Activated CD8-positive, alpha-beta T cell treated with anti-CD3 and anti-CD28 coated beads for 36 hours (primary cell): ENCODE results near the gene LYSMD3. TPM values are rescaled to one million over a fixed set of nuclear protein-coding genes. Genes with fewer than 3 reads are reported as not detected.
A peak's percentile ranks its signal among the peaks of the same experiment; 100 is the strongest.

Experiments used
- ATAC-seq: fragments of 200-7000 bp; cut with Tn5 transposase; one replicate; pipeline ENCODE4 v1.10.0; 2021; ENCODE audit warnings: mild to moderate bottlenecking, moderate library complexity
- CTCF ChIA-PET: fragments of 350-600 bp; sonication (Branson Sonifier 250); formaldehyde crosslinking; loops from one replicate; lab custom pipeline; 2021; ENCODE audit warnings: antibody characterized with exemption; lab: Charles Lee
- POLR2A ChIA-PET: fragments of 350-600 bp; sonication (Branson Sonifier 250); formaldehyde crosslinking; loops from one replicate; lab custom pipeline; 2021; ENCODE audit warnings: antibody characterized with exemption; lab: Charles Lee
- DNase-seq: peaks from one replicate; pipeline ENCODE4 v3.0.0-alpha.2; 2020
- H3K27ac Mint-ChIP-seq: one replicate; pipeline ENCODE4 v1.8.0; 2021; ENCODE audit warnings: mild to moderate bottlenecking, mixed read lengths
- H3K27me3 Mint-ChIP-seq: one replicate; pipeline ENCODE4 v1.8.0; 2021; ENCODE audit warnings: mixed read lengths
- H3K36me3 Mint-ChIP-seq: one replicate; pipeline ENCODE4 v1.8.0; 2021; ENCODE audit warnings: low read depth, mixed read lengths
- H3K4me1 Mint-ChIP-seq: one replicate; pipeline ENCODE4 v1.8.0; 2021; ENCODE audit warnings: low read depth, mixed read lengths
- H3K4me3 Mint-ChIP-seq: one replicate; pipeline ENCODE4 v1.8.0; 2021; ENCODE audit warnings: mild to moderate bottlenecking, moderate library complexity, mixed read lengths
- H3K9me3 Mint-ChIP-seq: one replicate; pipeline ENCODE4 v1.8.0; 2021; ENCODE audit warnings: mixed read lengths
- intact Hi-C: fragments of 100-400 bp; cut with micrococcal nuclease; formaldehyde crosslinking; loops from one replicate; pipeline ENCODE4 v1.10.0; 2022
- total RNA-seq, 2 experiments: library from RNA; stranded (reverse); gene quantifications; one replicate each; pipeline ENCODE4 v1.2.3, GENCODE V29; 2021
- TF ChIP-seq, protein P1 (sequence below): fragments of 200-600 bp; IDR thresholded peaks from one replicate; pipeline ENCODE4 v1.8.0; 2022; ENCODE audit warnings: antibody characterized with exemption, mild to moderate bottlenecking

LYSMD3 gene
- total RNA-seq, 2 experiments from 2014 or later: 14.2 to 14.7 TPM

DNA sequence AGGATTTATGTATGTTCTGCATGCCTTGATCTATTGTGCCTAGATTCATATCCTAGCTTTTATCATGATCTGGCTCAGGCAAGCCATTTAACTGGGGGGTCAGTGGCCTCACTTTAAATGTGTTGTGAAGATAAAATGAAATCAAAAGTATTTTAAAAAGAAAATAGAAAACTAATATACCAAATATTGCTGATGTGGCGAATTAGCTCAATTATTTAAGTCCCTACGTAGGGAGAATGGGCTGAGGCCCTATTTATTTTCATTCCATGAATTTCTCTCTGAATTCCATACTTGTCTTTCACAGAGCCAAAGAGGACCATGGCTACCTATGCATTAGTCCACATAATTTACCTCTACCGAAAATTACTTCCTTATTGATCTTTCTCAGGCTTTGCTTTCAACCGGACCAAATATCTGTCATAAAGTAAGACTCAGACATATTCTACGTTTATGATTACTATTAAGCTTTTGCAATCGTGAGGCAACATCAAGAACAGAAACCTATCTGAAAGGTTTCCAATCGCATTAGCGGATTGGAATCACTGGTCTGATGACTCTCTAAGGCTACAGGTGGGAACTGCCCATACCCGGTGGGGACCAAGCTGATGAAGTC lies 56.5 kb downstream of the LYSMD3 start:
- TF ChIP-seq, protein P1, sequence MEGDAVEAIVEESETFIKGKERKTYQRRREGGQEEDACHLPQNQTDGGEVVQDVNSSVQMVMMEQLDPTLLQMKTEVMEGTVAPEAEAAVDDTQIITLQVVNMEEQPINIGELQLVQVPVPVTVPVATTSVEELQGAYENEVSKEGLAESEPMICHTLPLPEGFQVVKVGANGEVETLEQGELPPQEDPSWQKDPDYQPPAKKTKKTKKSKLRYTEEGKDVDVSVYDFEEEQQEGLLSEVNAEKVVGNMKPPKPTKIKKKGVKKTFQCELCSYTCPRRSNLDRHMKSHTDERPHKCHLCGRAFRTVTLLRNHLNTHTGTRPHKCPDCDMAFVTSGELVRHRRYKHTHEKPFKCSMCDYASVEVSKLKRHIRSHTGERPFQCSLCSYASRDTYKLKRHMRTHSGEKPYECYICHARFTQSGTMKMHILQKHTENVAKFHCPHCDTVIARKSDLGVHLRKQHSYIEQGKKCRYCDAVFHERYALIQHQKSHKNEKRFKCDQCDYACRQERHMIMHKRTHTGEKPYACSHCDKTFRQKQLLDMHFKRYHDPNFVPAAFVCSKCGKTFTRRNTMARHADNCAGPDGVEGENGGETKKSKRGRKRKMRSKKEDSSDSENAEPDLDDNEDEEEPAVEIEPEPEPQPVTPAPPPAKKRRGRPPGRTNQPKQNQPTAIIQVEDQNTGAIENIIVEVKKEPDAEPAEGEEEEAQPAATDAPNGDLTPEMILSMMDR: no peak
- Mint-ChIP-seq H3K9me3 (peaks cover 31% of the 10 kb centered on the region), H3K4me1 (peaks cover 35% of the 10 kb centered on the region), H3K27me3 (no peaks in the 10 kb centered on the region), H3K4me3 (peak overlapping the region; percentile 97), H3K27ac (peak overlapping the region; percentile 95), H3K36me3 (peaks cover 48% of the 10 kb centered on the region)
- ChIA-PET CTCF (interaction anchor here (0.6 to 1.7 kb wide), 4 partner anchors 32 to 57 kb away, joined by 3 to 13 read pairs (median 4); partner anchors contain the start of gene LYSMD3), POLR2A (interaction anchor here (1.2 kb wide), 2 partner anchors 35 to 56 kb away, joined by 3 to 4 read pairs; partner anchors contain the start of gene LYSMD3)
- no peak for DNase-seq
- ATAC-seq: no peak
- intact Hi-C loops: no loop called here

Other genes with a start within 250 kb of the LYSMD3 start
- gene CETN3, start 119.8 kb downstream of the LYSMD3 start, total RNA-seq: 10 to 100 TPM; 46.1 to 49.2 TPM
- 1 to 10 TPM; 4.9 to 5.2 TPM for gene MBLAC2, start 54.8 kb downstream of the LYSMD3 start, total RNA-seq
- 10 to 100 TPM; 24.0 to 27.1 TPM for gene POLR3G, start 54.7 kb downstream of the LYSMD3 start, total RNA-seq
- gene ADGRV1, start 29.2 kb upstream of the LYSMD3 start, total RNA-seq: under 1 TPM in 1 of 2 experiments, not detected in 1; 0.18 TPM